ENCODE data around the gene OR52E6.

OR52E6 gene

DNA sequence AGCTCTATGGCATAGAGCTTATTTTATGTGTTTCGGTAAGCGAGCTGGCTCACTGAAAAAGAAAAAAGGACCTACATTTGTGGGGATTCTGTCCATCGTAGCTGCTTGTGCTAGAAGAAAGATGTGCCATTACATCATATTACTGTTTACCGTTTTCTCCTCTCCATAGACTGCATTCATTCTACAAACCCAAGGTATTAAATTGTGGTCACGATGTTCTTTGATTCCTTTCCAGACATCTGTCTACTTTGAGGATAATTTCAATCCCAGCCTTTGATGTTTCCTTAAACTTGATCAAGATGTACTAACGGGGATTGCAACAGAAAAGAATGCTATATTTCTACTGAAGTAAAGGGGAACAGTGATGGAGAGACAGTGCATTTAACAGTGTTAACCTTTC is 45.2 kb downstream of the OR52E6 start:
- no peak for DNase-seq

DNA sequence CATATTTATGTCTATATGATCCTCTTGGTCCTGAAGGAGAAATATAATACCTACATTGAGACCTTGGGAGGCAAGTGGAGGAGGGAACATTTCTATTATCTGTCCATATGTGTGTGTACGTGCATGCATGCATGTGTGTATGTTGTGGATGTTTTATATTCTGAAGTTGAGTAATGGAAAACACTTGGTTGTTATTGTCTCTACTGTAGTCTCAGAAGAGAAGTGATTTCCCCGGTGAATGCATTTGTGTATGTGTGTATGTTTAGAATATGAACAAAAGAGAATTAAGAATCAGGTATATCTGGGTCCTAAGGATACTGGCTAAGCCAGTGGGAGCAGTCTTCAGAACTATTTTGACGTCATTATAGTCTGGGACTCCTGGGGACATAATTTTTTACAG is 50.5 kb downstream of the OR52E6 start, which contains the start of gene OR52N1:
OR52N1 (minus strand) TSS at position 101 of the 400 bp plus-strand sequence. CDS start 2,449 bp downstream, outside the sequence.
- no peak for DNase-seq
